GM23248 (cell line): Measurements from ENCODE around the gene ZNF263.

Experiments used
- EZH2 ChIP-seq: fragments of 200-600 bp; sonication (generic); IDR thresholded peaks from 2 replicates; pipeline ENCODE4 v1.6.1; 2018; ENCODE audit warnings: antibody characterized with exemption, mild to moderate bottlenecking; ENCODE audit not compliant: insufficient read depth, poor library complexity, severe bottlenecking
- EZH2phosphoT487 ChIP-seq: fragments of 200-600 bp; sonication (generic); IDR thresholded peaks from 2 replicates; pipeline ENCODE4 v1.6.1; 2018; ENCODE audit warnings: antibody characterized with exemption, moderate library complexity, mild to moderate bottlenecking, low read depth; ENCODE audit not compliant: insufficient read depth

DNA sequence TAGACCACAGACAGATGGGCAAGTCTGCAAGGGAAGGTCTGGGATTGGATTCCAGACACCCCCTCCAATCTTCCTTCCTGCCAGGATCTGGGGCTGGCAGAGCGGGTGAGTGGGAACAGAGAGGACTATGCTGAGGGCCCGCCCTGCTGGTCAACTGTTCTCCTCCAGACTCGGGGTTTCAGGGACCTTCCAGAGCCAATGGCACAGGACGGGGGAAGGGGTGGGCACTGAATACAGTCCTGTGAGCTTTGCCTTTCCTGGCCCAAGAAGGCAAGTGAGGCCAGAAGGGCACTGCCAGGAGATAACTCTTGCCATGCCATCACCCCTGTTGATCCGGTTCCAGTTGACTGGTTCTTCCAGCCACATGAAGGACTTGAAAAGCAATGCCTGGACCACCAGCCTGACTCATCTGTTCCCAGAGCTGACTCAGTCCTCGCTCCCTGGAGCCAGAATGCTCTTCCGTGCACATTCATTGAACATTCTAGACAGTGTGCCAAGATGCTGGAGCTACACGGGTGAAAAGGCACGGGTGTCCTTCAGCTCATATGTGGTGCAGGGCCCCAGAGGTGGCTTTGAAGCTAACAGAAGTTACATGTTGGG, 26.3 kb upstream of the ZNF263 start:
- TF ChIP-seq EZH2 = no peak
- no peak for TF ChIP-seq EZH2phosphoT487
